Lower leg skin (tissue), 3 donors: Measurements from ENCODE around the gene MELTF.

Experiments
- CTCF ChIP-seq, 3 donors: fragments of 450-650 bp; IDR thresholded peaks; one replicate each; pipeline ENCODE4 v1.5.1; 2016; ENCODE audit warnings: antibody characterized with exemption in 3 of 3, mild to moderate bottlenecking in 3 of 3, moderate library complexity in 2 of 3
- POLR2A ChIP-seq, 2 donors: fragments of 450-650 bp; IDR thresholded peaks; one replicate each; pipeline ENCODE4 v1.6.1; 2016 to 2017; ENCODE audit warnings: antibody characterized with exemption in 2 of 2, mild to moderate bottlenecking in 1 of 2, moderate library complexity in 1 of 2

- TF ChIP-seq CTCF (IDR thresholded peaks at IDR 0.05) (no peak), POLR2A (IDR thresholded peaks at IDR 0.05) (no peak)
Observed at GRCh38 chr3:197003461-197004385, 25.9 kb downstream of the MELTF start.
